NB4 (cell line): ENCODE results near the gene MTMR2.

ENCODE experiments used
- DNase-seq: peaks from one replicate; pipeline ENCODE4 v3.0.0; 2010; ENCODE audit warnings: low read depth
- H3K4me3 ChIP-seq: one replicate; pipeline ENCODE4 v1.5.1; 2011; ENCODE audit warnings: mild to moderate bottlenecking, low read depth, low read length, moderate library complexity
- MAX ChIP-seq: IDR thresholded peaks from 2 replicates; pipeline ENCODE4 v1.6.1; 2011; ENCODE audit warnings: low read depth, low read length
- MYC ChIP-seq: IDR thresholded peaks from 2 replicates; pipeline ENCODE4 v1.6.1; 2011; ENCODE audit warnings: low read depth, low read length
- POLR2A ChIP-seq: IDR thresholded peaks from 2 replicates; pipeline ENCODE4 v1.6.1; 2011; ENCODE audit warnings: mild to moderate bottlenecking; ENCODE audit not compliant: insufficient read length; ENCODE audit errors: extremely low read depth
- TF ChIP-seq, protein P1 (sequence below): IDR thresholded peaks from one replicate; pipeline ENCODE4 v1.5.1; 2012; ENCODE audit warnings: low read depth, low read length

The MTMR2 gene

GRCh38 chr11:95950905-95951304 lies 27.0 kb upstream of the MTMR2 start:
- TF ChIP-seq, protein P1, sequence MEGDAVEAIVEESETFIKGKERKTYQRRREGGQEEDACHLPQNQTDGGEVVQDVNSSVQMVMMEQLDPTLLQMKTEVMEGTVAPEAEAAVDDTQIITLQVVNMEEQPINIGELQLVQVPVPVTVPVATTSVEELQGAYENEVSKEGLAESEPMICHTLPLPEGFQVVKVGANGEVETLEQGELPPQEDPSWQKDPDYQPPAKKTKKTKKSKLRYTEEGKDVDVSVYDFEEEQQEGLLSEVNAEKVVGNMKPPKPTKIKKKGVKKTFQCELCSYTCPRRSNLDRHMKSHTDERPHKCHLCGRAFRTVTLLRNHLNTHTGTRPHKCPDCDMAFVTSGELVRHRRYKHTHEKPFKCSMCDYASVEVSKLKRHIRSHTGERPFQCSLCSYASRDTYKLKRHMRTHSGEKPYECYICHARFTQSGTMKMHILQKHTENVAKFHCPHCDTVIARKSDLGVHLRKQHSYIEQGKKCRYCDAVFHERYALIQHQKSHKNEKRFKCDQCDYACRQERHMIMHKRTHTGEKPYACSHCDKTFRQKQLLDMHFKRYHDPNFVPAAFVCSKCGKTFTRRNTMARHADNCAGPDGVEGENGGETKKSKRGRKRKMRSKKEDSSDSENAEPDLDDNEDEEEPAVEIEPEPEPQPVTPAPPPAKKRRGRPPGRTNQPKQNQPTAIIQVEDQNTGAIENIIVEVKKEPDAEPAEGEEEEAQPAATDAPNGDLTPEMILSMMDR, result no peak
- TF ChIP-seq POLR2A (no peak), MYC (no peak)
- DNase-seq, result no peak
- H3K4me3 ChIP-seq, result no peak overlapping the region

- no peak for DNase-seq
- TF ChIP-seq, protein P1, result no peak
- TF ChIP-seq POLR2A, result no peak
- no peak for TF ChIP-seq MAX
- no peak for TF ChIP-seq MYC
Observed at GRCh38 chr11:95948637-95949036, 24.7 kb upstream of the MTMR2 start.

GRCh38 chr11:95944623-95945022 lies 20.7 kb upstream of the MTMR2 start:
- TF ChIP-seq POLR2A (no peak), MAX (no peak), MYC (no peak)
- TF ChIP-seq, protein P1, result no peak
- H3K4me3 ChIP-seq, result no peak overlapping the region
- DNase-seq, result no peak

More at GRCh38 chr11:95948637-95949036, 24.7 kb upstream of the MTMR2 start:
- no peak overlapping the region for H3K4me3 ChIP-seq

- no peak overlapping the region for H3K4me3 ChIP-seq
- no peak for DNase-seq
- TF ChIP-seq, protein P1, result no peak
- TF ChIP-seq MAX, result no peak
- no peak for TF ChIP-seq MYC
- TF ChIP-seq POLR2A, result no peak
Observed at GRCh38 chr11:95943546-95943945, 19.6 kb upstream of the MTMR2 start.

GRCh38 chr11:95939091-95939490 lies 15.2 kb upstream of the MTMR2 start:
- no peak overlapping the region for H3K4me3 ChIP-seq
- TF ChIP-seq MAX (no peak), POLR2A (no peak), MYC (no peak)
- TF ChIP-seq, protein P1, result no peak
- DNase-seq, result no peak

GRCh38 chr11:95937358-95937757 lies 13.5 kb upstream of the MTMR2 start:
- no peak overlapping the region for H3K4me3 ChIP-seq
- TF ChIP-seq, protein P1, result no peak
- TF ChIP-seq MYC (no peak), MAX (no peak), POLR2A (no peak)
- DNase-seq, result no peak
